PC-9 (cell line): ENCODE measurements around the gene TSC1. TPM values are rescaled to one million over a fixed set of nuclear protein-coding genes. Genes with fewer than 3 reads are reported as not detected.

Experiments used
- BruUV-seq: library from RNA; stranded (reverse); fragments of 400-500 nt; replicated peaks from 2 replicates; lab custom pipeline; 2021; lab: Mats Ljungman, UMichigan
- CTCF ChIA-PET: fragments of 300-600 bp; sonication (Branson Sonifier 250); formaldehyde crosslinking; loops from one replicate; lab custom pipeline; 2022; ENCODE audit warnings: antibody characterized with exemption; lab: Charles Lee
- POLR2A ChIA-PET: fragments of 300-600 bp; sonication (Branson Sonifier 250); formaldehyde crosslinking; loops from one replicate; lab custom pipeline; 2022; ENCODE audit warnings: antibody characterized with exemption; ENCODE audit not compliant: unreplicated experiment; lab: Charles Lee
- DNase-seq, 2 experiments: peaks; one replicate each; pipeline versions ENCODE4 v3.0.0 to v3.0.0-alpha.2; 2015 to 2022; ENCODE audit warnings: mixed read lengths in 1 of 2
- H2AFZ ChIP-seq: fragments of 200-600 bp; sonication (generic); 2 replicates; pipeline ENCODE4 v1.8.1; 2017; ENCODE audit warnings: antibody characterized with exemption
- H3F3A ChIP-seq: fragments of 200-600 bp; sonication (generic); 2 replicates; pipeline ENCODE4 v1.8.1; 2017; ENCODE audit warnings: antibody characterized with exemption, mild to moderate bottlenecking, low read depth; ENCODE audit not compliant: insufficient read depth
- H3K27ac ChIP-seq: fragments of 200-600 bp; sonication (generic); 2 replicates; pipeline ENCODE4 v1.6.1; 2016; ENCODE audit warnings: mixed run types
- H3K27me3 ChIP-seq: fragments of 200-600 bp; sonication (generic); 2 replicates; pipeline ENCODE4 v1.6.1; 2016; ENCODE audit warnings: low read depth, mixed run types; ENCODE audit not compliant: insufficient read depth
- H3K36me3 ChIP-seq: fragments of 200-600 bp; sonication (generic); 2 replicates; pipeline ENCODE4 v1.6.1; 2016; ENCODE audit warnings: low read depth, mixed run types
- H3K4me1 ChIP-seq: fragments of 200-600 bp; sonication (generic); replicated peaks from 2 replicates; pipeline ENCODE4 v1.6.1; 2016; ENCODE audit warnings: mixed run types; ENCODE audit not compliant: insufficient read depth
- H3K4me2 ChIP-seq: fragments of 200-600 bp; sonication (generic); 2 replicates; pipeline ENCODE4 v1.6.1; 2017; ENCODE audit warnings: mixed run types
- H3K4me3 ChIP-seq: fragments of 200-600 bp; sonication (generic); 2 replicates; pipeline ENCODE4 v1.6.1; 2016; ENCODE audit warnings: mixed run types
- H3K79me2 ChIP-seq: fragments of 200-600 bp; sonication (generic); 2 replicates; pipeline ENCODE4 v1.6.1; 2017; ENCODE audit warnings: low read depth, mixed run types
- H3K9me2 ChIP-seq: fragments of 200-600 bp; sonication (generic); 2 replicates; pipeline ENCODE4 v1.8.1; 2017; ENCODE audit warnings: mild to moderate bottlenecking; ENCODE audit not compliant: insufficient read depth
- H3K9me3 ChIP-seq: fragments of 200-600 bp; sonication (generic); 2 replicates; pipeline ENCODE4 v1.8.1; 2016; ENCODE audit warnings: low read depth; ENCODE audit not compliant: insufficient read depth
- H4K20me1 ChIP-seq: fragments of 200-600 bp; sonication (generic); 2 replicates; pipeline ENCODE4 v1.8.1; 2017; ENCODE audit not compliant: insufficient read depth
- EZH2 ChIP-seq: fragments of 200-600 bp; sonication (generic); IDR thresholded peaks from 2 replicates; pipeline ENCODE4 v1.8.0; 2017; ENCODE audit warnings: antibody characterized with exemption, low read depth
- intact Hi-C: fragments of 100-400 bp; cut with micrococcal nuclease; formaldehyde crosslinking; loops from one replicate; pipeline ENCODE4 v1.10.0; 2022; ENCODE audit not compliant: unreplicated experiment
- total RNA-seq: library from RNA; stranded (reverse); gene quantifications from 2 replicates; pipeline ENCODE4 v1.2.3, GENCODE V29; 2021
- TF ChIP-seq, protein P1 (sequence below): fragments of 200-600 bp; sonication (generic); conservative IDR thresholded peaks from 2 replicates; pipeline ENCODE4 v1.6.1; 2017; ENCODE audit warnings: mixed run types, antibody characterized with exemption, mild to moderate bottlenecking, moderate library complexity

Gene TSC1
- total RNA-seq, 1 experiment from 2014 or later: 61.0 TPM

- Histone ChIP-seq H4K20me1 (peaks cover 3% of the 10 kb centered on the region; the same call in 1 of the 2 replicates), H3F3A (peaks cover 13% of the 10 kb centered on the region; the same call in 1 of the 2 replicates), H3K4me2 (peak overlapping the region; percentile 18; the same call in 1 of the 2 replicates), H3K36me3 (peaks cover 13% of the 10 kb centered on the region; the same call in 1 of the 2 replicates), H3K9me2 (no peaks in the 10 kb centered on the region), H3K27ac (no peak overlapping the region), H3K27me3 (no peaks in the 10 kb centered on the region), H3K4me1 (peaks cover 19% of the 10 kb centered on the region), H3K79me2 (no peaks in the 10 kb centered on the region), H3K4me3 (no peak overlapping the region), H2AFZ (no peak overlapping the region), H3K9me3 (no peaks in the 10 kb centered on the region)
- ChIA-PET CTCF (no interaction called here), POLR2A (interaction anchor here (0.6 kb wide), 2 partner anchors 14 to 224 kb away, joined by 3 to 4 read pairs; partner anchors contain the start of genes DDX31 and GTF3C4)
- peak; percentile 51 to 62 for DNase-seq
- TF ChIP-seq EZH2: no peak
- TF ChIP-seq, protein P1, sequence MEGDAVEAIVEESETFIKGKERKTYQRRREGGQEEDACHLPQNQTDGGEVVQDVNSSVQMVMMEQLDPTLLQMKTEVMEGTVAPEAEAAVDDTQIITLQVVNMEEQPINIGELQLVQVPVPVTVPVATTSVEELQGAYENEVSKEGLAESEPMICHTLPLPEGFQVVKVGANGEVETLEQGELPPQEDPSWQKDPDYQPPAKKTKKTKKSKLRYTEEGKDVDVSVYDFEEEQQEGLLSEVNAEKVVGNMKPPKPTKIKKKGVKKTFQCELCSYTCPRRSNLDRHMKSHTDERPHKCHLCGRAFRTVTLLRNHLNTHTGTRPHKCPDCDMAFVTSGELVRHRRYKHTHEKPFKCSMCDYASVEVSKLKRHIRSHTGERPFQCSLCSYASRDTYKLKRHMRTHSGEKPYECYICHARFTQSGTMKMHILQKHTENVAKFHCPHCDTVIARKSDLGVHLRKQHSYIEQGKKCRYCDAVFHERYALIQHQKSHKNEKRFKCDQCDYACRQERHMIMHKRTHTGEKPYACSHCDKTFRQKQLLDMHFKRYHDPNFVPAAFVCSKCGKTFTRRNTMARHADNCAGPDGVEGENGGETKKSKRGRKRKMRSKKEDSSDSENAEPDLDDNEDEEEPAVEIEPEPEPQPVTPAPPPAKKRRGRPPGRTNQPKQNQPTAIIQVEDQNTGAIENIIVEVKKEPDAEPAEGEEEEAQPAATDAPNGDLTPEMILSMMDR: no peak
- no TSS peak for BruUV-seq
- intact Hi-C loops: no loop called here
Measured at GRCh38 chr9:132894346-132894745, 50.1 kb downstream of the TSC1 start.

DNA sequence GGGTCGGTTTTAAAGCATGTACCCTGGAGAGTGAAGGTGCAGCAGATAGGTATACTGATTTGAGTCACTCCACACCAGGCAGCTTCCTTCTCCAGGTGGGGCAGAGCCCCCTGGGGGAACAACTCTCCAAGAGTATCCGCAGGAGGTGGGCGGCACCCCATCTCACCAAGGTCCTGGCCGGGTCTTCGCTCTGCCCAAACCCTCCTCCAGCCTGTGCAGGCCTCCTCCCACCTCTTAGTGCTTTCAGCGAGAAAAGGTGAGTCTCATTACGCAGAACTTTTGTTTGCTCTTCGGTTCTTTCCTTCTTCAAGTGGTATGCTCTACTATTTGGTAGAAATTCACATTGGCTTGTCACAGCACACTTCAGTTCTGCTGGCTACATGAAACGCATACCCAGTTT lies 52.0 kb downstream of the TSC1 start:
- no peaks in the 10 kb centered on the region for H3K9me3 ChIP-seq
- H3F3A ChIP-seq: peaks cover 13% of the 10 kb centered on the region; the same call in 1 of the 2 replicates
- H3K9me2 ChIP-seq: no peaks in the 10 kb centered on the region
- H3K79me2 ChIP-seq: no peaks in the 10 kb centered on the region
- H3K27ac ChIP-seq: no peak overlapping the region
- no TSS peak for BruUV-seq
- TF ChIP-seq, protein P1: no peak
- no peak for TF ChIP-seq EZH2
- CTCF ChIA-PET: no interaction called here
- DNase-seq: no peak
- peaks cover 19% of the 10 kb centered on the region for H3K4me1 ChIP-seq
- POLR2A ChIA-PET: no interaction called here
- intact Hi-C loops: no loop called here
- H2AFZ ChIP-seq: no peak overlapping the region
- no peaks in the 10 kb centered on the region for H3K27me3 ChIP-seq
- H3K36me3 ChIP-seq: peaks cover 5% of the 10 kb centered on the region; the same call in 1 of the 2 replicates
- H3K4me2 ChIP-seq: no peak overlapping the region
- H4K20me1 ChIP-seq: peaks cover 3% of the 10 kb centered on the region; the same call in 1 of the 2 replicates
- no peak overlapping the region for H3K4me3 ChIP-seq

- Histone ChIP-seq H3K9me3 (no peaks in the 10 kb centered on the region), H3K36me3 (no peaks in the 10 kb centered on the region), H3K27me3 (no peaks in the 10 kb centered on the region), H3K27ac (no peak overlapping the region), H3K79me2 (no peaks in the 10 kb centered on the region), H3K4me2 (no peak overlapping the region), H3F3A (no peaks in the 10 kb centered on the region), H3K4me1 (no peaks in the 10 kb centered on the region), H4K20me1 (no peaks in the 10 kb centered on the region), H2AFZ (no peak overlapping the region), H3K9me2 (no peaks in the 10 kb centered on the region), H3K4me3 (no peak overlapping the region)
- intact Hi-C loops: no loop called here
- no TSS peak for BruUV-seq
- ChIA-PET CTCF (no interaction called here), POLR2A (no interaction called here)
- DNase-seq: no peak
- TF ChIP-seq, protein P1: no peak
- no peak for TF ChIP-seq EZH2
Measured at GRCh38 chr9:132888151-132888550, 56.3 kb downstream of the TSC1 start.
